Fibroblast of pulmonary artery (primary cell): ENCODE measurements around the gene MALAT1.

ENCODE experiments used
- DNase-seq: peaks from one replicate; pipeline ENCODE4 v3.0.0-alpha.2; 2010; ENCODE audit warnings: low read depth
- H3K4me3 ChIP-seq: replicated peaks from 2 replicates; pipeline ENCODE4 v1.5.1; 2011; ENCODE audit warnings: low read depth, mild to moderate bottlenecking, control low read depth, low read length, moderate library complexity
- TF ChIP-seq, protein P1 (sequence below): IDR thresholded peaks from 2 replicates; pipeline ENCODE4 v1.5.1; 2011; ENCODE audit warnings: mild to moderate bottlenecking, control low read depth, low read length, inconsistent platforms; ENCODE audit errors: missing control alignments

The MALAT1 gene

GRCh38 chr11:65530157-65530496 lies 31.3 kb downstream of the MALAT1 start:
- TF ChIP-seq, protein P1, sequence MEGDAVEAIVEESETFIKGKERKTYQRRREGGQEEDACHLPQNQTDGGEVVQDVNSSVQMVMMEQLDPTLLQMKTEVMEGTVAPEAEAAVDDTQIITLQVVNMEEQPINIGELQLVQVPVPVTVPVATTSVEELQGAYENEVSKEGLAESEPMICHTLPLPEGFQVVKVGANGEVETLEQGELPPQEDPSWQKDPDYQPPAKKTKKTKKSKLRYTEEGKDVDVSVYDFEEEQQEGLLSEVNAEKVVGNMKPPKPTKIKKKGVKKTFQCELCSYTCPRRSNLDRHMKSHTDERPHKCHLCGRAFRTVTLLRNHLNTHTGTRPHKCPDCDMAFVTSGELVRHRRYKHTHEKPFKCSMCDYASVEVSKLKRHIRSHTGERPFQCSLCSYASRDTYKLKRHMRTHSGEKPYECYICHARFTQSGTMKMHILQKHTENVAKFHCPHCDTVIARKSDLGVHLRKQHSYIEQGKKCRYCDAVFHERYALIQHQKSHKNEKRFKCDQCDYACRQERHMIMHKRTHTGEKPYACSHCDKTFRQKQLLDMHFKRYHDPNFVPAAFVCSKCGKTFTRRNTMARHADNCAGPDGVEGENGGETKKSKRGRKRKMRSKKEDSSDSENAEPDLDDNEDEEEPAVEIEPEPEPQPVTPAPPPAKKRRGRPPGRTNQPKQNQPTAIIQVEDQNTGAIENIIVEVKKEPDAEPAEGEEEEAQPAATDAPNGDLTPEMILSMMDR = peak; percentile 28
- no peak overlapping the region for H3K4me3 ChIP-seq
- no peak for DNase-seq

- DNase-seq = no peak
- TF ChIP-seq, protein P1 = no peak
- no peak overlapping the region for H3K4me3 ChIP-seq
Measured at GRCh38 chr11:65532388-65533064, 33.7 kb downstream of the MALAT1 start.

GRCh38 chr11:65535102-65535501 lies 36.3 kb downstream of the MALAT1 start:
- H3K4me3 ChIP-seq = no peak overlapping the region
- DNase-seq = no peak

GRCh38 chr11:65536412-65537295 lies 37.8 kb downstream of the MALAT1 start:
- no peak overlapping the region for H3K4me3 ChIP-seq
- DNase-seq = no peak
- TF ChIP-seq, protein P1 = no peak

More at GRCh38 chr11:65535102-65535501, 36.3 kb downstream of the MALAT1 start:
- TF ChIP-seq, protein P1 = no peak

DNA sequence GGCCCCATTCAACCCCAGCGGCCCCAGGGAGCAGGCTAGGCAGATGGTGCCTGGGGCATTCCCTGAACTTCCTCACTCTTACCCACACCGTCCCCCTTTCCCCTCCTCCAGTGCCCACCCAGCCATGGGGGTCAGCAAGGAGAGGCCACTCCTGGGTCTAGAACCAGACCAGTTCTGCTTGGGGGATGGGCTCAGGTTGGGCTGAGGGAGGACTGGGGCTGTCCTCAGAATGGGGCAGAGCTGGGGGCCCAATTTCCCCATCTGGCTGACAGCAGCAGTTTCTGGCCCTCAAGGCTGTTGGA lies 38.4 kb downstream of the MALAT1 start:
- TF ChIP-seq, protein P1 = no peak
- no peak for DNase-seq
- H3K4me3 ChIP-seq = no peak overlapping the region

- TF ChIP-seq, protein P1 = no peak
- no peak for DNase-seq
- H3K4me3 ChIP-seq = no peak overlapping the region
Measured at GRCh38 chr11:65537620-65538231, 38.9 kb downstream of the MALAT1 start.
